Breast epithelium (tissue), 3 donors: ENCODE results near the gene TMEM233.

Experiments
- CTCF ChIP-seq, 3 donors: fragments of 450-650 bp; IDR thresholded peaks; one replicate each; pipeline ENCODE4 v1.5.1; 2016 to 2017; ENCODE audit warnings: antibody characterized with exemption in 3 of 3, mild to moderate bottlenecking in 3 of 3, moderate library complexity in 3 of 3
- POLR2A ChIP-seq: fragments of 450-650 bp; IDR thresholded peaks from one replicate; pipeline ENCODE4 v1.6.1; 2016; ENCODE audit warnings: antibody characterized with exemption, mild to moderate bottlenecking, moderate library complexity

- TF ChIP-seq CTCF (IDR thresholded peaks at IDR 0.05) = no peak
- no peak for TF ChIP-seq POLR2A
These were observed 74.8 kb downstream of the TMEM233 start for GRCh38 chr12:119668324-119668841.
